Ishikawa (cell line): ENCODE data around the gene PANX2.

ENCODE experiments used
- CEBPB ChIP-seq: IDR thresholded peaks from 2 replicates; pipeline ENCODE4 v1.6.1; 2012
- CREB1 ChIP-seq: IDR thresholded peaks from 2 replicates; pipeline ENCODE4 v1.6.1; 2012; ENCODE audit warnings: low read depth
- EGR1 ChIP-seq: IDR thresholded peaks from 2 replicates; pipeline ENCODE4 v1.6.1; 2012
- EP300 ChIP-seq: IDR thresholded peaks from 2 replicates; pipeline ENCODE4 v1.6.1; 2012; ENCODE audit warnings: borderline replicate concordance
- FOXM1 ChIP-seq: IDR thresholded peaks from 2 replicates; pipeline ENCODE4 v1.6.1; 2012; ENCODE audit warnings: low read depth, borderline replicate concordance
- NFIC ChIP-seq: IDR thresholded peaks from 2 replicates; pipeline ENCODE4 v1.6.1; 2012
- RAD21 ChIP-seq: IDR thresholded peaks from 2 replicates; pipeline ENCODE4 v1.6.1; 2012; ENCODE audit warnings: low read depth
- TAF1 ChIP-seq: IDR thresholded peaks from 2 replicates; pipeline ENCODE4 v1.6.1; 2012; ENCODE audit warnings: low read depth, mild to moderate bottlenecking
- TCF12 ChIP-seq: IDR thresholded peaks from 2 replicates; pipeline ENCODE4 v1.6.1; 2012; ENCODE audit warnings: low read depth
- TEAD4 ChIP-seq: IDR thresholded peaks from 2 replicates; pipeline ENCODE4 v1.6.1; 2012
- YY1 ChIP-seq: IDR thresholded peaks from 2 replicates; pipeline ENCODE4 v1.6.1; 2012; ENCODE audit warnings: low read depth
- ZBTB7A ChIP-seq: IDR thresholded peaks from 2 replicates; pipeline ENCODE4 v1.6.1; 2012; ENCODE audit warnings: low read depth
- TF ChIP-seq, protein P1 (sequence below): IDR thresholded peaks from 2 replicates; pipeline ENCODE4 v1.6.1; 2012
- TF ChIP-seq, protein P2 (sequence below): IDR thresholded peaks from 2 replicates; pipeline ENCODE4 v1.6.1; 2012
- TF ChIP-seq, protein P3 (sequence below): IDR thresholded peaks from 2 replicates; pipeline ENCODE4 v1.6.1; 2012; ENCODE audit warnings: low read depth, mild to moderate bottlenecking

Gene PANX2

DNA sequence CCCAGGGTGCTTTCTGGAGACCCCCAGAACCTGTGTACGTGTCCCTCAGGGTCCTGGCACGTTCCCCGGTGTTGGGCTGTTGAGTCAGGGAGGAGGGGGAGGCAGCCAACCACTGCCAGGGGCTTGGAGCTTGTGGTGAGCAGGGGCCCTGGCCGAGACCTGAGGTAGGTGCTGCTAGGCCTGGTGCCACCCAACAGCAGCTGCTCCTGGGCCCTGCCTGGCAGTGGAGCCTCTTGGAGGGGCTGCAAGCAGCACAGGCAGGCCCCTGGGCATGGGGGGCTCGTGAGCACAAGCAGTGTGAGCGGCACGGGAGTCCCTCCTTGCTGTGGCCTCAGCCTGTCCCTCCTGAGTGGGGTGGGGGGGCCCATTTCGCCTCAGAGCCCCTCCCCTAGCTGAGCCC lies 23.1 kb downstream of the PANX2 start:
- no peak for TF ChIP-seq CEBPB
- TF ChIP-seq TEAD4, result no peak
- TF ChIP-seq EGR1, result no peak
- TF ChIP-seq TAF1, result no peak
- TF ChIP-seq CREB1, result no peak
- TF ChIP-seq, protein P1, sequence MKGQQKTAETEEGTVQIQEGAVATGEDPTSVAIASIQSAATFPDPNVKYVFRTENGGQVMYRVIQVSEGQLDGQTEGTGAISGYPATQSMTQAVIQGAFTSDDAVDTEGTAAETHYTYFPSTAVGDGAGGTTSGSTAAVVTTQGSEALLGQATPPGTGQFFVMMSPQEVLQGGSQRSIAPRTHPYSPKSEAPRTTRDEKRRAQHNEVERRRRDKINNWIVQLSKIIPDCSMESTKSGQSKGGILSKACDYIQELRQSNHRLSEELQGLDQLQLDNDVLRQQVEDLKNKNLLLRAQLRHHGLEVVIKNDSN, result no peak
- TF ChIP-seq, protein P2, sequence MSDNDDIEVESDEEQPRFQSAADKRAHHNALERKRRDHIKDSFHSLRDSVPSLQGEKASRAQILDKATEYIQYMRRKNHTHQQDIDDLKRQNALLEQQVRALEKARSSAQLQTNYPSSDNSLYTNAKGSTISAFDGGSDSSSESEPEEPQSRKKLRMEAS, result no peak
- TF ChIP-seq, protein P3, sequence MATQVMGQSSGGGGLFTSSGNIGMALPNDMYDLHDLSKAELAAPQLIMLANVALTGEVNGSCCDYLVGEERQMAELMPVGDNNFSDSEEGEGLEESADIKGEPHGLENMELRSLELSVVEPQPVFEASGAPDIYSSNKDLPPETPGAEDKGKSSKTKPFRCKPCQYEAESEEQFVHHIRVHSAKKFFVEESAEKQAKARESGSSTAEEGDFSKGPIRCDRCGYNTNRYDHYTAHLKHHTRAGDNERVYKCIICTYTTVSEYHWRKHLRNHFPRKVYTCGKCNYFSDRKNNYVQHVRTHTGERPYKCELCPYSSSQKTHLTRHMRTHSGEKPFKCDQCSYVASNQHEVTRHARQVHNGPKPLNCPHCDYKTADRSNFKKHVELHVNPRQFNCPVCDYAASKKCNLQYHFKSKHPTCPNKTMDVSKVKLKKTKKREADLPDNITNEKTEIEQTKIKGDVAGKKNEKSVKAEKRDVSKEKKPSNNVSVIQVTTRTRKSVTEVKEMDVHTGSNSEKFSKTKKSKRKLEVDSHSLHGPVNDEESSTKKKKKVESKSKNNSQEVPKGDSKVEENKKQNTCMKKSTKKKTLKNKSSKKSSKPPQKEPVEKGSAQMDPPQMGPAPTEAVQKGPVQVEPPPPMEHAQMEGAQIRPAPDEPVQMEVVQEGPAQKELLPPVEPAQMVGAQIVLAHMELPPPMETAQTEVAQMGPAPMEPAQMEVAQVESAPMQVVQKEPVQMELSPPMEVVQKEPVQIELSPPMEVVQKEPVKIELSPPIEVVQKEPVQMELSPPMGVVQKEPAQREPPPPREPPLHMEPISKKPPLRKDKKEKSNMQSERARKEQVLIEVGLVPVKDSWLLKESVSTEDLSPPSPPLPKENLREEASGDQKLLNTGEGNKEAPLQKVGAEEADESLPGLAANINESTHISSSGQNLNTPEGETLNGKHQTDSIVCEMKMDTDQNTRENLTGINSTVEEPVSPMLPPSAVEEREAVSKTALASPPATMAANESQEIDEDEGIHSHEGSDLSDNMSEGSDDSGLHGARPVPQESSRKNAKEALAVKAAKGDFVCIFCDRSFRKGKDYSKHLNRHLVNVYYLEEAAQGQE, result no peak
- no peak for TF ChIP-seq NFIC
- TF ChIP-seq RAD21, result no peak

DNA sequence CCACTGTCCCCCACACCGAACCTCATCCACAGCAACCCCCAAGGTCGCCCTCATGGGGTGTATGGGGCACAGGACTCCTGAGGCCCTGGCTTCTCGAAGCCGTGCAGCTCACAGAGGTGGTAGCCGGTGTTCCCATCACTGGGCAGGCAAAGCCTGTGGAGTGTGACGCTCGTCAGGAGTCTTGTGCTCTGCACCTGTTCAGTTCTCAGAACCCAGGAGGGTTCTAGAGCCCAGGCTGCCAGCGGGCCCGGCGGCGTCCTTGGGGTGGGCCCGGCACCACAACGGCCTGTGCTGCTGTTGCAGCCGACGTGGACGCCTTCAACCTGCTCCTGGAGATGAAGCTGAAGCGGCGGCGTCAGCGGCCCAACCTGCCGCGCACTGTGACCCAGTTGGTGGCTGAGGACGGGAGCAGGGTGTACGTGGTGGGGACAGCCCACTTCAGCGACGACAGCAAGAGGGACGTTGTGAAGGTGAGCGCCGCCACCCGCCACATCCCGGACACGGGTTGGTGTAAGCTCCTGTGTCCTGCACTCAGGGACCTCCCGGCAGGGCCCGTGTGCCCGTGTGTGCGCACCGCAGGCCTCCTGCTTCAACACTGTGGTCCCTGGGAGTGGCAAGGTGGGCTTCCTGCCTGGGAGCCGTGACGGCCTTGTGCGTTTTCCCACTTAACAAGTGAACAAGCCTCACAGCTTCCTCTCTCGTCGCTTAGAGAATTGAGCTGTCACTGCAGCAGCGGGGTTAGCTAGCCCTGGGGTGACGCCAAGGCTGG lies 23.7 kb downstream of the PANX2 start:
- no peak for TF ChIP-seq FOXM1
- TF ChIP-seq ZBTB7A, result no peak
- TF ChIP-seq, protein P2, result no peak
- no peak for TF ChIP-seq CEBPB
- TF ChIP-seq NFIC, result no peak
- no peak for TF ChIP-seq TCF12
- TF ChIP-seq TEAD4, result no peak
- no peak for TF ChIP-seq TAF1
- TF ChIP-seq, protein P3, result no peak
- no peak for TF ChIP-seq YY1
- TF ChIP-seq CREB1, result no peak
- TF ChIP-seq RAD21, result no peak
- TF ChIP-seq, protein P1, result no peak
- TF ChIP-seq EGR1, result no peak
- TF ChIP-seq EP300, result no peak

DNA sequence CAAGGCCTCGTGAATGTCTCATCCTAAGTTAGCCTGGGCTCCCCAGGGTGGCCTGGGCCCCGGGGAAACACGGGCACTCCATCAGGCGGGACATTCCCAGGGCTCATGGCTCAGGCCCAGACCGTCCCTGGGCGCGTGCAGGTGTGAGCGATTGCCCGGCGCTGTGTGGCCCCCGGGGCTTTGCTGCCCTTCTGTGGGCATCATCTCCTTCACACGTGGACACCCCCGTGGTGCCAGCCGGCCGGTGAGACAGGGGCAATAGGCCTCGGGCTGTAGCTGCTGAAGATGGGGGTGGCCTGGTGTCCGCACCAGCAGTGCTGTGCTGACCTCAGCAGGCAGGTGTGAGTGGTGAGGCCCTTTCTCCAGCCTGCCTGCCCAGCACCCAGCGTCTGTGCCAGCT lies 25.7 kb downstream of the PANX2 start:
- TF ChIP-seq, protein P2, result no peak
- TF ChIP-seq TAF1 (no peak), ZBTB7A (no peak), FOXM1 (no peak), TCF12 (no peak), RAD21 (no peak), CEBPB (no peak), EP300 (no peak), NFIC (no peak), CREB1 (no peak), EGR1 (no peak), TEAD4 (no peak), YY1 (no peak)
- TF ChIP-seq, protein P1, result no peak
- TF ChIP-seq, protein P3, result no peak
